CD14-positive monocyte (primary cell): ENCODE results near the gene ADAMTS3. TPM values are rescaled to one million over a fixed set of nuclear protein-coding genes. Genes with fewer than 3 reads are reported as not detected.

ENCODE experiments used
- DNase-seq, 3 donors: peaks; one replicate each; pipeline ENCODE4 v3.0.0-alpha.2; 2011 to 2022
- H2AFZ ChIP-seq: 2 replicates; pipeline ENCODE4 v1.6.0; 2012; ENCODE audit warnings: mild to moderate bottlenecking, low read depth, low read length, inconsistent platforms; ENCODE audit not compliant: insufficient read depth, poor library complexity, severe bottlenecking
- H3K27ac ChIP-seq, 2 donors: 1 replicate in 1 of 2; 2 replicates in 1 of 2; pipeline ENCODE4 v1.5.1; 2012 to 2013; ENCODE audit warnings: low read length in 2 of 2, control low read depth in 1 of 2, inconsistent platforms in 1 of 2, low read depth in 1 of 2, mild to moderate bottlenecking in 1 of 2
- H3K27me3 ChIP-seq, 2 donors: one replicate each; pipeline versions ENCODE4 v1.6.0 to v1.6.1; 2011 to 2013; ENCODE audit warnings: low read length in 2 of 2; ENCODE audit not compliant: control insufficient read depth in 2 of 2, insufficient read depth in 2 of 2
- H3K36me3 ChIP-seq, 2 donors: replicated peaks in 1 of 2; 1 replicate in 1 of 2; 2 replicates in 1 of 2; pipeline versions ENCODE4 v1.5.1 to v1.6.1; 2012 to 2013; ENCODE audit warnings: low read length in 2 of 2, control low read depth in 1 of 2, inconsistent platforms in 1 of 2, mild to moderate bottlenecking in 1 of 2; ENCODE audit not compliant: insufficient read depth in 2 of 2, control insufficient read depth in 1 of 2
- H3K4me1 ChIP-seq, 2 donors: 1 replicate in 1 of 2; 2 replicates in 1 of 2; pipeline versions ENCODE4 v1.5.1 to v1.6.1; 2012 to 2013; ENCODE audit warnings: low read length in 2 of 2, control low read depth in 1 of 2, inconsistent platforms in 1 of 2, mild to moderate bottlenecking in 1 of 2, moderate library complexity in 1 of 2; ENCODE audit not compliant: insufficient read depth in 2 of 2, control insufficient read depth in 1 of 2
- H3K4me2 ChIP-seq: replicated peaks from 2 replicates; pipeline ENCODE3; 2012; ENCODE audit warnings: low read length, moderate library complexity, mild to moderate bottlenecking; ENCODE audit not compliant: poor library complexity, severe bottlenecking; ENCODE audit errors: extremely low read depth
- H3K4me3 ChIP-seq, 3 experiments: fragments of 200-600 bp in 1 of 3; sonication (generic) in 1 of 3; replicated peaks in 1 of 3; 1 replicate in 2 of 3; 2 replicates in 1 of 3; pipeline ENCODE4 v1.5.1; 2011 to 2013; ENCODE audit warnings: low read length in 3 of 3, mild to moderate bottlenecking in 3 of 3, control low read depth in 2 of 3, low read depth in 2 of 3, inconsistent platforms in 1 of 3, moderate library complexity in 1 of 3
- H3K79me2 ChIP-seq: 2 replicates; pipeline ENCODE4 v1.6.0; 2012; ENCODE audit warnings: mild to moderate bottlenecking, control low read depth, inconsistent platforms, low read length, moderate library complexity; ENCODE audit not compliant: insufficient read depth
- H3K9ac ChIP-seq: 2 replicates; pipeline ENCODE4 v1.6.0; 2017; ENCODE audit warnings: low read length, mild to moderate bottlenecking; ENCODE audit not compliant: insufficient read depth, poor library complexity, severe bottlenecking
- H3K9me3 ChIP-seq, 2 donors: replicated peaks in 1 of 2; 1 replicate in 1 of 2; 2 replicates in 1 of 2; pipeline versions ENCODE4 v1.5.1 to v1.6.1; 2012 to 2013; ENCODE audit warnings: low read length in 2 of 2, control low read depth in 1 of 2; ENCODE audit not compliant: control insufficient read depth in 1 of 2, insufficient read depth in 1 of 2
- H4K20me1 ChIP-seq: 2 replicates; pipeline ENCODE4 v1.6.0; 2012; ENCODE audit warnings: mild to moderate bottlenecking, low read length, control low read depth, moderate library complexity; ENCODE audit not compliant: insufficient read depth
- H3K27ac Mint-ChIP-seq, 7 donors: one replicate each; pipeline ENCODE4 v1.8.0; 2020; ENCODE audit warnings: mild to moderate bottlenecking in 7 of 7, mixed read lengths in 7 of 7, moderate library complexity in 6 of 7, inconsistent platforms in 2 of 7
- H3K27me3 Mint-ChIP-seq, 3 donors: one replicate each; pipeline ENCODE4 v1.8.0; 2021 to 2022; ENCODE audit warnings: low read depth in 3 of 3, mild to moderate bottlenecking in 3 of 3, mixed read lengths in 3 of 3, moderate library complexity in 3 of 3, inconsistent platforms in 1 of 3
- H3K36me3 Mint-ChIP-seq, 2 donors: one replicate each; pipeline ENCODE4 v1.8.0; 2020; ENCODE audit warnings: mixed read lengths in 2 of 2, inconsistent platforms in 1 of 2, mild to moderate bottlenecking in 1 of 2
- H3K4me1 Mint-ChIP-seq: one replicate; pipeline ENCODE4 v1.8.0; 2020; ENCODE audit warnings: mild to moderate bottlenecking, mixed read lengths
- H3K4me3 Mint-ChIP-seq, 2 donors: one replicate each; pipeline ENCODE4 v1.8.0; 2020; ENCODE audit warnings: mild to moderate bottlenecking in 2 of 2, mixed read lengths in 2 of 2, moderate library complexity in 1 of 2
- H3K9me3 Mint-ChIP-seq, 7 donors: one replicate each; pipeline ENCODE4 v1.8.0; 2020 to 2022; ENCODE audit warnings: mixed read lengths in 7 of 7, mild to moderate bottlenecking in 6 of 7, moderate library complexity in 6 of 7, inconsistent platforms in 2 of 7
- CTCF ChIP-seq: fragments of 200-600 bp; IDR thresholded peaks from one replicate; pipeline ENCODE4 v1.8.0; 2022; ENCODE audit warnings: antibody characterized with exemption, mild to moderate bottlenecking
- WGBS: methylation state at CpG from one replicate; pipeline ENCODE4 v1.1.5; 2013; ENCODE audit warnings: missing lambda C conversion rate; ENCODE audit not compliant: insufficient coverage; 5-methylcytosine and 5-hydroxymethylcytosine counted together
- intact Hi-C, 2 donors: fragments of 100-400 bp; cut with micrococcal nuclease; formaldehyde crosslinking; loops; one replicate each; pipeline versions ENCODE4 v1.15.0 to v1.15.1; 2023
- polyA plus RNA-seq, 3 donors: library from polyadenylated mRNA; depleted of rRNA in 1 of 3; unstranded in 2 of 3; stranded (reverse) in 1 of 3; fragments of 300-500 nt in 2 of 3; fragments of >200 nt in 1 of 3; fragmentation: Illumina TruSeq in 2 of 3; gene quantifications; 1 replicate in 2 of 3; 2 replicates in 1 of 3; pipeline ENCODE4 v1.2.3, GENCODE V29; 2012 to 2021

ADAMTS3 gene
- polyA plus RNA-seq, 3 donors: not detected

- intact Hi-C loops: no loop called here
These were observed 160.5 kb downstream of the ADAMTS3 start for GRCh38 chr4:72408568-72408967.

GRCh38 chr4:72405417-72405816 is 163.6 kb downstream of the ADAMTS3 start:
- intact Hi-C loops: no loop called here
- Histone ChIP-seq H3K4me1 (no peaks in the 10 kb centered on the region), H3K27me3 (no peaks in the 10 kb centered on the region), H3K9me3 (no peaks in the 10 kb centered on the region), H3K36me3 (no peaks in the 10 kb centered on the region), H2AFZ (no peak overlapping the region), H4K20me1 (no peaks in the 10 kb centered on the region), H3K4me2 (no peak overlapping the region), H3K27ac (no peak overlapping the region), H3K4me3 (no peak overlapping the region), H3K79me2 (no peaks in the 10 kb centered on the region), H3K9ac (no peak overlapping the region)
- H3K27ac Mint-ChIP-seq: no peak overlapping the region
- no peaks in the 10 kb centered on the region for H3K4me1 Mint-ChIP-seq
- no peaks in the 10 kb centered on the region for H3K27me3 Mint-ChIP-seq
- no peaks in the 10 kb centered on the region for H3K36me3 Mint-ChIP-seq
- DNase-seq: no peak
- H3K4me3 Mint-ChIP-seq: no peak overlapping the region
- H3K9me3 Mint-ChIP-seq: peaks cover 0 to 2% (median 0%) of the 10 kb centered on the region in 7 donors
- no peak for TF ChIP-seq CTCF

More at GRCh38 chr4:72408568-72408967, 160.5 kb downstream of the ADAMTS3 start:
- H3K79me2 ChIP-seq: no peaks in the 10 kb centered on the region
- H3K9me3 ChIP-seq: no peaks in the 10 kb centered on the region
- Mint-ChIP-seq H3K9me3 (no peaks in the 10 kb centered on the region), H3K36me3 (no peaks in the 10 kb centered on the region), H3K4me3 (no peak overlapping the region), H3K4me1 (no peaks in the 10 kb centered on the region), H3K27me3 (no peaks in the 10 kb centered on the region), H3K27ac (no peak overlapping the region)
- no CpG with 5 or more reads among the region's 4 CpGs for WGBS
- H4K20me1 ChIP-seq: no peaks in the 10 kb centered on the region
- H3K27ac ChIP-seq: no peak overlapping the region
- H3K9ac ChIP-seq: no peak overlapping the region
- H3K36me3 ChIP-seq: no peaks in the 10 kb centered on the region
- no peak overlapping the region for H3K4me3 ChIP-seq
- no peaks in the 10 kb centered on the region for H3K27me3 ChIP-seq
- no peak overlapping the region for H2AFZ ChIP-seq
- no peak for TF ChIP-seq CTCF
- no peaks in the 10 kb centered on the region for H3K4me1 ChIP-seq
- no peak for DNase-seq
- no peak overlapping the region for H3K4me2 ChIP-seq
